Measurements from ENCODE around the gene SASH1.

DNA sequence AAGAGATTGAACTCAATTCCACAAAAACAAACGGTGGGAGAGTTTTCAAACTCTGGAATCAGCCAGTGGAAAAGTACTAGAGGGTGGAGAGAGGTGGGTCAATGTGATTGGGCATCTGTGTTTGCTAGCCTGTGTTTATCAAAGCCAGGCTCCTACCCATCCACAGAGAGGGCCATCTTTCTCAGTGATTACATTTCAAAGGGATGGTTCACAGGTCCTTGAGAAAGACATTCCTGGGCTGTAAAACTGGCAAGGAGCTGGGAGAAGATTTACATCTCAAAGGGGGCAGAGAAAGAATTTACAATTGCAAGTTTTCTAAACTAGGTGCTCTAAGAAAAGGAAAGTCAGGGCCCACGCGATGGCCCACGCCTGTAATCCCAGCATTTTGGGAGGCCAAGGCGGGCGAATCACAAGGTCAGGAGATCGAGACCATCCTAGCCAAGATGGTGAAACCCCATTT is 257.4 kb downstream of the SASH1 start:
- TF ChIP-seq, protein P1, sequence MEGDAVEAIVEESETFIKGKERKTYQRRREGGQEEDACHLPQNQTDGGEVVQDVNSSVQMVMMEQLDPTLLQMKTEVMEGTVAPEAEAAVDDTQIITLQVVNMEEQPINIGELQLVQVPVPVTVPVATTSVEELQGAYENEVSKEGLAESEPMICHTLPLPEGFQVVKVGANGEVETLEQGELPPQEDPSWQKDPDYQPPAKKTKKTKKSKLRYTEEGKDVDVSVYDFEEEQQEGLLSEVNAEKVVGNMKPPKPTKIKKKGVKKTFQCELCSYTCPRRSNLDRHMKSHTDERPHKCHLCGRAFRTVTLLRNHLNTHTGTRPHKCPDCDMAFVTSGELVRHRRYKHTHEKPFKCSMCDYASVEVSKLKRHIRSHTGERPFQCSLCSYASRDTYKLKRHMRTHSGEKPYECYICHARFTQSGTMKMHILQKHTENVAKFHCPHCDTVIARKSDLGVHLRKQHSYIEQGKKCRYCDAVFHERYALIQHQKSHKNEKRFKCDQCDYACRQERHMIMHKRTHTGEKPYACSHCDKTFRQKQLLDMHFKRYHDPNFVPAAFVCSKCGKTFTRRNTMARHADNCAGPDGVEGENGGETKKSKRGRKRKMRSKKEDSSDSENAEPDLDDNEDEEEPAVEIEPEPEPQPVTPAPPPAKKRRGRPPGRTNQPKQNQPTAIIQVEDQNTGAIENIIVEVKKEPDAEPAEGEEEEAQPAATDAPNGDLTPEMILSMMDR (conservative IDR thresholded peaks at IDR 0.05 in 1 of 2, IDR thresholded peaks at IDR 0.05 in 1 of 2; ENCODE audit: low read depth in 1 of 2, low read length in 2 of 2), result no peak
- no peak for TF ChIP-seq EZH2 (IDR thresholded peaks at IDR 0.05; ENCODE audit: low read length, missing control alignments)
